ENCODE results near the gene TCF25.

DNA sequence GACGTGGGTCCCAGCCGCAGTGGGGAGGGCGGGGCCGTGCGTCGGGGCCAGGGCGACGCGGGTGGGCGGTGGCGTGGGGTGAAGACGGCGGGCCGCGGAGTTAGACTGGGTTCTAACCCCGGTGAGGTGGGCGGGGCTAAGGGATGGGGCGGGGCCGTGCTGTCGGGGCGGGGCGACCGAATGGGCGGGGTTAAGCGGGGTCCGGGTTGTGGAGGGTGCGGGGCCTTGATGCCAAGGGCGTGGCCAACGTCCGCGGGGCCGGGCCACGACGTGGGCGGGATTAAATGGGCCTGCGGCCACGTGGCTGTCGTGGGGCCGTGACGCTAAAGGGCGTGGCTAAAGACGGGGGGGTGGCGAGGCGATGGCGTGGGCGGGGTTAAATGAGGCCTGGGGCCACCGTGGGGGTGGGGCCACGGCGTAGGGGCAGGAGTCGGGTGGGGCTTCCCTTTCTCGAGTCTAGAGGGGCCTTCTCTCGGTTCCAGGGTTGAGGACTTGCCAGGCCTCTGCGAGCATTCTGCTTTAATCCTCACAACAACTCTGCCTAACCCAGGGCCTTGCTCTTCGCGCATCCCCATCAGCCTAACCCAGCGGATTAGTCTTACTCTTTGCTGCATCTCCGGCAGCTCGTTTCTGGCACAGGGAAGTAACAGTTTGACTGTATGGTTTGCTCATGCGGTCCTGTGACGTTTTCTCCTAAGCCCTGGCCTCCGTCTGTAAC, 739 bp downstream of the TCF25 start:
- TF ChIP-seq, protein P1, sequence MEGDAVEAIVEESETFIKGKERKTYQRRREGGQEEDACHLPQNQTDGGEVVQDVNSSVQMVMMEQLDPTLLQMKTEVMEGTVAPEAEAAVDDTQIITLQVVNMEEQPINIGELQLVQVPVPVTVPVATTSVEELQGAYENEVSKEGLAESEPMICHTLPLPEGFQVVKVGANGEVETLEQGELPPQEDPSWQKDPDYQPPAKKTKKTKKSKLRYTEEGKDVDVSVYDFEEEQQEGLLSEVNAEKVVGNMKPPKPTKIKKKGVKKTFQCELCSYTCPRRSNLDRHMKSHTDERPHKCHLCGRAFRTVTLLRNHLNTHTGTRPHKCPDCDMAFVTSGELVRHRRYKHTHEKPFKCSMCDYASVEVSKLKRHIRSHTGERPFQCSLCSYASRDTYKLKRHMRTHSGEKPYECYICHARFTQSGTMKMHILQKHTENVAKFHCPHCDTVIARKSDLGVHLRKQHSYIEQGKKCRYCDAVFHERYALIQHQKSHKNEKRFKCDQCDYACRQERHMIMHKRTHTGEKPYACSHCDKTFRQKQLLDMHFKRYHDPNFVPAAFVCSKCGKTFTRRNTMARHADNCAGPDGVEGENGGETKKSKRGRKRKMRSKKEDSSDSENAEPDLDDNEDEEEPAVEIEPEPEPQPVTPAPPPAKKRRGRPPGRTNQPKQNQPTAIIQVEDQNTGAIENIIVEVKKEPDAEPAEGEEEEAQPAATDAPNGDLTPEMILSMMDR (IDR thresholded peaks at IDR 0.05) = no peak
- TF ChIP-seq POLR2A (IDR thresholded peaks at IDR 0.05) = no peak
